Measurements from ENCODE around the gene IARS1. TPM values are rescaled to one million over a fixed set of nuclear protein-coding genes. Genes with fewer than 3 reads are reported as not detected.

The IARS1 gene
- total and polyA plus RNA-seq, 2 of the 4 experiments (the other 2 are of a cell fraction) = 85.3 to 414 TPM

- Histone ChIP-seq H2AFZ (replicated peaks; ENCODE audit: low read length, poor library complexity) (no peak overlapping the region), H4K91ac (ENCODE audit: insufficient read depth, low read depth, low read length) (no peak overlapping the region), H3K18ac (ENCODE audit: low read depth, low read length) (no peak overlapping the region), H2AK5ac (ENCODE audit: low read depth, low read length) (no peak overlapping the region), H3K79me1 (ENCODE audit: low read depth in 1 of 2, low read length in 2 of 2) (peaks cover 13 to 34% of the 10 kb centered on the region in 2 experiments), H3K9me3 (ENCODE audit: control insufficient read depth, insufficient read depth, low read length) (no peaks in the 10 kb centered on the region), H3K9ac (ENCODE audit: low read depth, low read length) (no peak overlapping the region), H4K20me1 (ENCODE audit: insufficient read depth, low read length) (no peaks in the 10 kb centered on the region; the same call in 1 of the 2 replicates), H3K36me3 (ENCODE audit: control insufficient read depth, insufficient read depth, low read length) (peaks cover 33% of the 10 kb centered on the region), H3K56ac (ENCODE audit: extremely low read depth, insufficient read depth, low read length) (no peak overlapping the region), H3K4me1 (ENCODE audit: control insufficient read depth, insufficient read depth, low read length) (peaks cover 3% of the 10 kb centered on the region), H3K27ac (ENCODE audit: insufficient read depth, low read length) (no peak overlapping the region), H3K9me1 (ENCODE audit: insufficient read depth, low read length) (0 out of 2 replicates have a peak, but pooled peaks cover 6% of the 10 kb centered on the region), H3K14ac (replicated peaks; ENCODE audit: low read depth, low read length) (no peak overlapping the region), H4K8ac (ENCODE audit: low read depth in 2 of 2, low read length in 2 of 2) (no peak overlapping the region), H2BK5ac (ENCODE audit: low read depth, low read length, poor library complexity, severe bottlenecking) (no peak overlapping the region), H3K27me3 (ENCODE audit: control insufficient read depth, insufficient read depth, low read length) (no peaks in the 10 kb centered on the region), H4K5ac (ENCODE audit: low read depth, low read length) (no peak overlapping the region), H3K4me2 (ENCODE audit: low read depth, low read length) (no peak overlapping the region), H3K4ac (ENCODE audit: low read depth, low read length) (no peak overlapping the region), H3K23ac (ENCODE audit: low read depth, low read length) (no peak overlapping the region), H3K4me3 (ENCODE audit: insufficient read depth, low read depth, low read length) (no peak overlapping the region), H2BK120ac (ENCODE audit: low read depth, low read length) (no peak overlapping the region), H2BK20ac (ENCODE audit: low read depth, low read length) (no peak overlapping the region), H2BK15ac (ENCODE audit: low read depth, low read length) (no peak overlapping the region), H2AK9ac (replicated peaks; ENCODE audit: low read depth, low read length, poor library complexity) (no peak overlapping the region)
- peak; percentile 34 for DNase-seq
- intact Hi-C loops (cut with micrococcal nuclease) (no loop called here), dilution Hi-C loops (cut with HindIII; ENCODE audit: low sequenced_read_pairs, unreplicated experiment) (no loop called here), in situ Hi-C loops (cut with MboI; ENCODE audit: low sequenced_read_pairs) (loop anchor here (5.0 kb wide), 1 partner anchor 47 kb away; no protein-coding TSS in a partner anchor)
- ChIA-PET POLR2A (ENCODE audit: unreplicated experiment) (no interaction called here), CTCF (interaction anchor here (1.1 kb wide), 1 partner anchor 325 kb away, joined by 3 read pairs; no protein-coding TSS in a partner anchor)
- ATAC-seq (ENCODE audit: low read depth) = peak; percentile 27; the same call in 1 of the 2 replicates
- no peak for TF ChIP-seq RCOR1 (IDR thresholded peaks at IDR 0.05; ENCODE audit: insufficient replicate concordance, low read length)
- TF ChIP-seq MXI1 (IDR thresholded peaks at IDR 0.05; ENCODE audit: borderline replicate concordance, low read depth, low read length) = no peak
- no peak for TF ChIP-seq CTCF (conservative IDR thresholded peaks at IDR 0.05; ENCODE audit: low read depth, low read length)
- BruUV-seq (replicated peaks) = no TSS peak
Observed at GRCh38 chr9:92308893-92309292, 15.4 kb upstream of the IARS1 start.
